Measurements from ENCODE around the gene ANO7. TPM values are rescaled to one million over a fixed set of nuclear protein-coding genes. Genes with fewer than 3 reads are reported as not detected.

The ANO7 gene
- polyA plus RNA-seq, 10 donors: 0.66 to 2.0 (median 0.89) TPM

DNA sequence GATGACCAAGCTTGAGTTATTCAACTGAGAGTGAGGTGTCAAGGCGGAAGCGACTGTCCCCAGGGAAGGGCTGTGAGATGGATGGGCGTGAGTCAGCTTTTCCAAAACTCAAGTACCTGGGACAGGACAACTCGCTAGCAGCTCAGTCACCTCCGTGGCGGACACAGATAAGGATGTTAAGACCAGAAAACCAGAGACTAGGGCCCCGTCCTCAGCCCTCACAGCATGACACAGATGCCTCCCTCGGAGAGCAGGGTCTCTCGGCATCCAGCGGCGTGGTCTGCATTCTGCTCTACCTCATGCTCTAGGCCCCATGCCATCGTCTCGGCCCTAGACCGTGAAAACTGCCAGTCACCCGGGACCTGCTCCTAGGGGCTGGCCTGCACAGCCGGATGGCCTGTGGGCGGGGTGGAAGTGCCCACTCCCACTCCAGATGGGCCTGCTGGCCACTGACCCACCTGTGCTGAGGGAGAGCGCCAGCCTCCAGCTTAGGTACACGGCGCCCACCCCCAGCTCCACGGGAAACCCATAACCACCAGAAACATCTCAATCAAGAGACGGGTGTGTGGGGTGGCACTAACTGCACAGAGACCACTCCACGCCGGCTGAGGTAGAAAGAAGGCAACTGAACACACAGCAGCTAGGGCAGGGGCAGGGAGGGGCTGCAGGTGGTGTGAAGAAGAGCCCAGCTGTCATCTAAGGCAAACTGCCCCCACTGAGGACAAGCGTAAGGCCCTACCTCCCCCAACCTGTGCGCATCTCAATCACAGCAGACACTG is 39.8 kb downstream of the ANO7 start:
- no peak for DNase-seq

GRCh38 chr2:241228860-241229516 is 40.5 kb downstream of the ANO7 start:
- DNase-seq: no peak

GRCh38 chr2:241229563-241230401 is 41.3 kb downstream of the ANO7 start:
- no peak for DNase-seq

DNA sequence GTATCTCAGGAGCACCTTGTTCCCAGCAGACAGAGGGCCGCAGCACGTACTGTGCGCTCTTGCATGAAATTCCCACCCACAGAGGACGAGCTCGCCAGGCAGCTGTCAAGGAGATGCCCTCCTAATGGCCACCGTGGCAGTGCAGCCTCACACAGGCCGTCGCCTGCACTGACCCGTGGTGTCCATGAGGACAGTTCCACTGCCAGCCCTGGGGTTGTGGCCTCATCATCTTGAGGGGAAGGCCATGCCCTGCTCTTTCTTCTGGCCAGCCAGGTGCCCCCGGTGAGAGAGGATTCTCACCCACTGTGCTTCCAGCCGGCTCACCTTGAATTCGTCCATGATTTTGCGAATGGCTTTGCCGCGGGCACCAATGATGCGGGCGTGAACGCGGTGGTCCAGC is 42.0 kb downstream of the ANO7 start:
- no peak for DNase-seq

GRCh38 chr2:241232736-241233575 is 44.5 kb downstream of the ANO7 start:
- no peak for DNase-seq

DNA sequence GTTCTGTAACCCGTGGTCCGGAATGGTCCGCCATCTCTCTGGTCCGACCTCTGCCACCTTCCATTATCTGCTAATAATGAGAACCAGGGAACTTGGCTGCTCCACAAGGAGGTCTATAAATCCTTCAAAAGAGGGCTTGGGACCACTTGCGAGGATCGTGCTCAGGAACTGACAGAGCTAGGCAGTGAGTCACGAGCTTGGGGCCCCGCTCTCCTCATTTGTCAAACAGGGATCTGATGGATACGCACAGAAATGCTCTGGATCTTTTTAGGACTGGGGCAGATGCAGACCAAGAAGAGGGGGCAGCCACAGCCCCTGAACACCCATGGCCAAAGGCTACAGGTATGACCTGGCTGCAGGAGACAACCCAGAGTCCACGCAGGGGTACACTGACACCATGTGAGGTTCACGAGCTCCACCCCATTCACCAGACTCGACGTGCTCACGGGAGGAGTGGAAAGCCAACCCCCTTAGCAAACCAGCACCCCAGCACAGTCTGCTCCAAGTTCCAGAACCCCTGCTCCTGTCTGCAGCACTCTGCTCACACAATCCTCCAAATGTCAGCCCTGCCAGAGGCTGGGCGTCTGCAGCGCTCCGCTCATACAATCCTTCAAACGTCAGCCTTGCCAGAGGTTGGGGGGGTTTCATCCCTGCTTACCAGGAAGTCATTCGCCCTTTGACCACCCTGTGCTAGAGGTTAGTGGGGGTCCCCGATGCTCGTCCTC is 45.8 kb downstream of the ANO7 start:
- no peak for DNase-seq

- no peak for DNase-seq
Measured at GRCh38 chr2:241234962-241235740, 46.7 kb downstream of the ANO7 start.

GRCh38 chr2:241235859-241236593 is 47.5 kb downstream of the ANO7 start:
- no peak for DNase-seq

GRCh38 chr2:241237047-241237446 is 48.6 kb downstream of the ANO7 start:
- DNase-seq: no peak

GRCh38 chr2:241237949-241238371 is 49.5 kb downstream of the ANO7 start:
- no peak for DNase-seq

GRCh38 chr2:241238693-241239198 is 50.3 kb downstream of the ANO7 start:
- DNase-seq: no peak

DNA sequence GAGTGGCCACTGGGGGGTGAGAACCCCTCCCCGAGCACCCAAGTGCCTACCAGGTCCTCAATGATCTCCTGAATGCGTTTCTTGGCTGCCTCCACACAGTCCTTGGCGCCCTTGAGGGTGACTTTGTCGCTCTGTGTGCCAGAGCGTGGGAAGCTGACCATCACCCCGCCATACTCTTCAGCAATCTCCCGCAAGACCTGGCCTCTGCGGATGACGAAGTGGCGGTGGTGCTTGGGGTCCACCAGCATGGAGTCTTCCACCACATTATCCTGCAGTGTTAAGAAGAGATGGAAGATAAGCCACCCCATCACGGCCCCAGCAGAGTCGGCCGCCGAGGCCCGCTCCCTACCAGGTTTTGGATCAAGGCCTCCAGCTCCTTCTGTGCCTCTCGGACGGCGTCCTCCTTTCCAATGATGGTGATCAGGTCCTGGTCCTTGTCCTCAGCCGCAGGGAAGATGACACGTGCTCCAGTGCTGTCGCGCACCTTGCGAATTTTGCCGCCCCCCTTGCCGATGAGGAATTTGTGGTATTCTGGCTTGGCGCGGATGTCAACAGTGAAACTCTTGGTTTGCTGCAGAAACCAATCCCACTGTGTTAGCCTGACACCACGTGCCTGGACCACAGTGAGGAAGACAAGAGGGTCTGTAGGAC is 51.2 kb downstream of the ANO7 start:
- DNase-seq: no peak

DNA sequence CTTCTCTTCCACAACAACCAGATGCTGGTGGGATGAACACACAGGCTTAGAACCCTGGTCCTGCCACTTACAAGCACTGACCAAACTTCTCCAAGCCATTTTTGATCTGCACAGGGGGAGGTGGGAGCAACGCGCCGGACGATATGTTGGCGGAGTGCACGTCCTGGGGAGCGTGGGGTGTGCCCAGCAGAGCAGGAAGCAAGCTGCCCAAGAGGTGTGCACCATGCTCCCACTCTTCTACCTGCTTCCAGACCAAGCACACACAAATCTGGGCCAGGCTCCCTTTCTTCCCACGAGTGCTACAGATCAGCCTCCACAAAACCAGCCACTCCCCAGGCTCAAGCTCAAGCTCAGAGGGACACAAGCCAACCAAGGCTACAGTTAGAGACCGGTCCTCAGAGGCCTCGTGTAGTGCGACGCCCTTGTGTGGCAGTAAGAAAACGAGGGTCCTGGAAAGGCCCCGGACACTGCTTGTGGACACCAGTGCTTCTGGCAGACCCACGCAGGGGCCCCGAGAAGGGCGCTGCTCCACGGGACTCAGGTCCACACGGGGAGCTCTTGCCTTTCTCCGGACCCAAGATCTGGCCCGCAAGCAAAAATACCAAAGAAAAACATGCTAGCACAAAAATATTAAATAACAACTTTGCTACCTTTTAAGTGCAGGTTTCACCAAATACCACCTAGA is 52.0 kb downstream of the ANO7 start:
- DNase-seq: no peak

GRCh38 chr2:241241669-241242068 is 53.2 kb downstream of the ANO7 start:
- no peak for DNase-seq

- no peak for DNase-seq
Measured at GRCh38 chr2:241242306-241242705, 53.8 kb downstream of the ANO7 start.

DNA sequence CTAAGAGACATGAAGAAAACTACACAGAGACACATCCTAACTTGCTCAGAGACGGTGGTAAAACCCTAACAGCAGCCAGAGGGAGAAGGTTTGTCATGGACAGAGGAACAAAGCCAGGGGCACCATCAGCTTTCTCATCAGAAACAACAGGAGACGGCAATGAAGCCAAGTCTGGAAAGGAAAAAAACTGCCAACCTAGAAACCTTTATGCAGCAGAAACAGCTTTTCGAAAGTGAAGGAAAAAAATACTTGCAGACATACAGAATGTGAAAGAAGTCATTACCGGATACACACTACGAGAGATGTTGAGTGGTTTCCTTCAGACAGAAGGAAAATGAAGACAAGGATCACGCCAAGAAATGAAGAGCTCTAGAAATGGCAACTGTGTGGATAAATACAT is 55.9 kb downstream of the ANO7 start:
- DNase-seq: no peak

DNA sequence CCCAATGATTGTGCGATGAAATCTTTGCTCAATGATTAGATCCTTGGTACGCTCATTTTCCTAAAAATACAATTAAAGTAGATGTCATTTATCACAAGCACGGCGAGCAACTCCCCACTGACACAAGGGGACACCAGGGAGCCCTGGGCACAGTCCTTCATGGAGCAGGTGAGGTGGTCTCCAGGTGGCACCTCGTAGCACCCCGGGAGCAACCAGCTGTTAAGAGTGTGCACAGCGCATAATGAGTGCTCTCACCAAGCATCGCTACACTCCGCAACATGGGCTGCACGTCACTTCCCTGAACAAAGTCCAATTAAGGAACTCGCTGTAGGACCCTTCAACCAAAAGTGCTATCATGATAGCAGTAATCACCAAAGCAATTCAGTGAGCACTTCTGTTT is 59.8 kb downstream of the ANO7 start:
- DNase-seq: no peak

GRCh38 chr2:241248897-241249296 is 60.4 kb downstream of the ANO7 start:
- no peak for DNase-seq
